NT2/D1 (cell line): ENCODE measurements around the gene ZNF385C.
"Not testable (repeated sequence)": the region's sequence is repeated elsewhere in the genome, so short reads cannot be mapped to it uniquely, and the experiment has no call there.

Source experiments
- SUZ12 ChIP-seq: IDR thresholded peaks from 2 replicates; pipeline ENCODE4 v1.6.1; 2011; ENCODE audit not compliant: insufficient read length, insufficient read depth; ENCODE audit errors: extremely low read depth
- YY1 ChIP-seq: IDR thresholded peaks from 2 replicates; pipeline ENCODE4 v1.6.1; 2011; ENCODE audit not compliant: insufficient read length, insufficient read depth
- ZNF274 ChIP-seq: IDR thresholded peaks from 2 replicates; pipeline ENCODE4 v1.6.1; 2011; ENCODE audit warnings: mild to moderate bottlenecking, low read depth, low read length

- not testable (repeated sequence) for TF ChIP-seq ZNF274, YY1, SUZ12
These were observed 44.9 kb upstream of the ZNF385C start for GRCh38 chr17:42143138-42143537.
